NB4 (cell line): ENCODE results near the gene EMX2.

Source experiments
- DNase-seq: peaks from one replicate; pipeline ENCODE4 v3.0.0; 2010; ENCODE audit warnings: low read depth
- H3K4me3 ChIP-seq: one replicate; pipeline ENCODE4 v1.5.1; 2011; ENCODE audit warnings: mild to moderate bottlenecking, low read depth, low read length, moderate library complexity
- CTCF ChIP-seq: IDR thresholded peaks from one replicate; pipeline ENCODE4 v1.5.1; 2012; ENCODE audit warnings: low read depth, low read length
- MAX ChIP-seq: IDR thresholded peaks from 2 replicates; pipeline ENCODE4 v1.6.1; 2011; ENCODE audit warnings: low read depth, low read length
- MYC ChIP-seq: IDR thresholded peaks from 2 replicates; pipeline ENCODE4 v1.6.1; 2011; ENCODE audit warnings: low read depth, low read length
- POLR2A ChIP-seq: IDR thresholded peaks from 2 replicates; pipeline ENCODE4 v1.6.1; 2011; ENCODE audit warnings: mild to moderate bottlenecking; ENCODE audit not compliant: insufficient read length; ENCODE audit errors: extremely low read depth

The EMX2 gene

GRCh38 chr10:117554241-117554814 lies 11.8 kb downstream of the EMX2 start:
- TF ChIP-seq MAX, result no peak
- TF ChIP-seq MYC, result no peak
- H3K4me3 ChIP-seq, result no peak overlapping the region
- DNase-seq, result no peak

GRCh38 chr10:117555017-117555416 lies 12.5 kb downstream of the EMX2 start:
- TF ChIP-seq MAX (no peak), CTCF (no peak), POLR2A (no peak), MYC (no peak)
- no peak for DNase-seq
- no peak overlapping the region for H3K4me3 ChIP-seq

- TF ChIP-seq CTCF (no peak), POLR2A (no peak), MYC (no peak), MAX (no peak)
- H3K4me3 ChIP-seq, result no peak overlapping the region
- no peak for DNase-seq
Measured at GRCh38 chr10:117555863-117556262, 13.3 kb downstream of the EMX2 start.

GRCh38 chr10:117556356-117556755 lies 13.8 kb downstream of the EMX2 start:
- no peak overlapping the region for H3K4me3 ChIP-seq
- TF ChIP-seq MAX (peak; percentile 72), POLR2A (no peak)
- no peak for DNase-seq

GRCh38 chr10:117559712-117560111 lies 17.2 kb downstream of the EMX2 start:
- TF ChIP-seq CTCF (no peak), POLR2A (no peak), MYC (no peak), MAX (no peak)
- H3K4me3 ChIP-seq, result no peak overlapping the region
- DNase-seq, result no peak

- no peak overlapping the region for H3K4me3 ChIP-seq
- no peak for DNase-seq
- TF ChIP-seq POLR2A (no peak), CTCF (no peak), MYC (no peak), MAX (no peak)
Measured at GRCh38 chr10:117560942-117561341, 18.4 kb downstream of the EMX2 start.

GRCh38 chr10:117562220-117562619 lies 19.7 kb downstream of the EMX2 start:
- TF ChIP-seq MYC (no peak), MAX (no peak), POLR2A (no peak), CTCF (no peak)
- DNase-seq, result no peak
- no peak overlapping the region for H3K4me3 ChIP-seq
